ENCODE measurements around the gene CIZ1. TPM values are rescaled to one million over a fixed set of nuclear protein-coding genes. Genes with fewer than 3 reads are reported as not detected.
"Not testable (repeated sequence)": the region's sequence is repeated elsewhere in the genome, so short reads cannot be mapped to it uniquely, and the experiment has no call there.

The CIZ1 gene
- total and polyA plus RNA-seq, 10 of the 15 experiments (the other 5 are each of a cell fraction or from before 2014, with no cell fraction given) = 1.8 to 91.6 (median 35.4) TPM

GRCh38 chr9:128181480-128181879 is 9.9 kb downstream of the CIZ1 start:
- not testable (repeated sequence) for BruUV-seq (replicated peaks)

GRCh38 chr9:128180447-128180846 is 10.9 kb downstream of the CIZ1 start:
- FAIRE-seq = no peak
- Histone ChIP-seq H3K36me3 (ENCODE audit: control insufficient read depth in 2 of 2, insufficient read depth in 2 of 2, low read length in 1 of 2) (peaks cover 16 to 21% of the 10 kb centered on the region in 2 experiments; a peak in 3 of 4 replicates), H3K4me2 (ENCODE audit: control insufficient read depth, insufficient read depth) (no peak overlapping the region), H3K79me2 (ENCODE audit: control insufficient read depth, insufficient read depth, low read length) (no peaks in the 10 kb centered on the region), H2AFZ (ENCODE audit: control insufficient read depth, low read depth, low read length) (no peak overlapping the region), H3K27me3 (replicated peaks in 1 of 2; ENCODE audit: control insufficient read depth in 2 of 2, insufficient read depth in 2 of 2, low read length in 1 of 2) (no peaks in the 10 kb centered on the region), H3K4me3 (no peak overlapping the region), H3K4me1 (ENCODE audit: control insufficient read depth, insufficient read depth, low read length) (no peaks in the 10 kb centered on the region), H3K27ac (ENCODE audit: control insufficient read depth, insufficient read depth) (no peak overlapping the region), H3K9me3 (replicated peaks; ENCODE audit: control insufficient read depth, insufficient read depth, low read length) (peaks cover 4% of the 10 kb centered on the region; the same call in 2 of the 3 replicates), H3K9ac (ENCODE audit: control insufficient read depth, insufficient read depth, low read length) (no peak overlapping the region), H4K20me1 (ENCODE audit: control insufficient read depth, insufficient read depth) (no peaks in the 10 kb centered on the region)
- ChIA-PET SMC1A (ENCODE audit: uncharacterized antibody, unreplicated experiment) (no interaction called here), CTCF (no interaction called here), POLR2A (no interaction called here), RAD21 (ENCODE audit: unreplicated experiment) (no interaction called here)
- no peak for ATAC-seq
- no peak for DNase-seq (ENCODE audit: low read depth, low spot score)
- in situ Hi-C loops (cut with MboI) = no loop called here
- no TSS peak for BruUV-seq (replicated peaks)
- WGBS (ENCODE audit: insufficient coverage, insufficient replicate concordance, low lambda C conversion rate, missing lambda C conversion rate) = 99% methylated on average over 8 of the region's 8 CpGs
- intact Hi-C loops (cut with micrococcal nuclease; ENCODE audit: unreplicated experiment) = no loop called here
- TF ChIP-seq REST (IDR thresholded peaks at IDR 0.05; ENCODE audit: low read depth, low read length) (no peak), CTCF (IDR thresholded peaks at IDR 0.05 in 2 of 3, conservative IDR thresholded peaks at IDR 0.05 in 1 of 3; ENCODE audit: control insufficient read depth in 2 of 3, extremely low read depth in 1 of 3, insufficient read depth in 1 of 3, low read depth in 3 of 3, low read length in 3 of 3) (no peak), KAT2A (conservative IDR thresholded peaks at IDR 0.05; ENCODE audit: control insufficient read depth, low read depth, low read length) (no peak), POLR2AphosphoS2 (IDR thresholded peaks at IDR 0.05; ENCODE audit: low read depth, low read length) (no peak), POLR2AphosphoS5 (IDR thresholded peaks at IDR 0.05; ENCODE audit: low read length) (no peak)

More at GRCh38 chr9:128181480-128181879, 9.9 kb downstream of the CIZ1 start:
- TF ChIP-seq ZBTB33 (IDR thresholded peaks at IDR 0.05) = peak; percentile 93
- FAIRE-seq; H3K9ac ChIP-seq (ENCODE audit: control insufficient read depth, insufficient read depth, low read length); in situ Hi-C loops (cut with MboI); H3K4me1 ChIP-seq (ENCODE audit: control insufficient read depth, insufficient read depth, low read length); H3K27ac ChIP-seq (ENCODE audit: control insufficient read depth, insufficient read depth); RAD21 ChIA-PET (ENCODE audit: unreplicated experiment); DNase-seq (ENCODE audit: low read depth, low spot score); H4K20me1 ChIP-seq (ENCODE audit: control insufficient read depth, insufficient read depth); H3K9me3 ChIP-seq (replicated peaks; ENCODE audit: control insufficient read depth, insufficient read depth, low read length); H3K4me3 ChIP-seq; intact Hi-C loops (cut with micrococcal nuclease; ENCODE audit: unreplicated experiment); SMC1A ChIA-PET (ENCODE audit: uncharacterized antibody, unreplicated experiment); H3K27me3 ChIP-seq (replicated peaks in 1 of 2; ENCODE audit: control insufficient read depth in 2 of 2, insufficient read depth in 2 of 2, low read length in 1 of 2); POLR2A ChIA-PET; H2AFZ ChIP-seq (ENCODE audit: control insufficient read depth, low read depth, low read length); H3K4me2 ChIP-seq (ENCODE audit: control insufficient read depth, insufficient read depth); ATAC-seq; H3K79me2 ChIP-seq (ENCODE audit: control insufficient read depth, insufficient read depth, low read length): not testable (repeated sequence)
- CTCF ChIA-PET = interaction anchor here (0.6 kb wide), 1 partner anchor 255 kb away, joined by 3 read pairs; no protein-coding TSS in a partner anchor
- peaks cover 12 to 19% of the 10 kb centered on the region in 2 experiments; a peak in 3 of 4 replicates for H3K36me3 ChIP-seq (ENCODE audit: control insufficient read depth in 2 of 2, insufficient read depth in 2 of 2, low read length in 1 of 2)
- 99% methylated on average over 12 of the region's 12 CpGs for WGBS (ENCODE audit: insufficient coverage, insufficient replicate concordance, low lambda C conversion rate, missing lambda C conversion rate)
